Peyer's patch (tissue), 4 donors: ENCODE data around the gene FILIP1L. TPM values are rescaled to one million over a fixed set of nuclear protein-coding genes. Genes with fewer than 3 reads are reported as not detected.

Experiments used
- DNase-seq, 3 donors: peaks; one replicate each; pipeline ENCODE4 v3.0.0-alpha.2; 2017 to 2019
- H3K27ac ChIP-seq, 4 donors: fragments of 200-600 bp; sonication (generic); one replicate each; pipeline ENCODE4 v1.5.1; 2016 to 2019
- H3K27me3 ChIP-seq, 2 donors: fragments of 200-600 bp; sonication (generic); one replicate each; pipeline ENCODE4 v1.5.1; 2019
- H3K36me3 ChIP-seq, 3 donors: fragments of 200-600 bp; sonication (generic); one replicate each; pipeline ENCODE4 v1.5.1; 2016 to 2019
- H3K4me1 ChIP-seq, 4 donors: fragments of 200-600 bp; sonication (generic); one replicate each; pipeline ENCODE4 v1.5.1; 2016 to 2019
- H3K4me3 ChIP-seq, 4 donors: fragments of 200-600 bp; sonication (generic); 1 replicate in 3 of 4; 2 replicates in 1 of 4; pipeline ENCODE4 v1.5.1; 2016 to 2019; ENCODE audit warnings: mild to moderate bottlenecking in 1 of 4
- H3K9me3 ChIP-seq, 4 donors: fragments of 200-600 bp; sonication (generic); one replicate each; pipeline ENCODE4 v1.5.1; 2016 to 2019; ENCODE audit warnings: mild to moderate bottlenecking in 1 of 4
- CTCF ChIP-seq, 6 experiments: fragments of 450-650 bp in 4 of 6; fragments of 200-600 bp in 2 of 6; sonication (generic) in 1 of 6; IDR thresholded peaks; one replicate each; pipeline ENCODE4 v1.5.1; 2017 to 2019; ENCODE audit warnings: antibody characterized with exemption in 6 of 6, mild to moderate bottlenecking in 3 of 6, moderate library complexity in 1 of 6
- POLR2A ChIP-seq, 2 donors: fragments of 450-650 bp; IDR thresholded peaks; one replicate each; pipeline ENCODE4 v1.5.1; 2017; ENCODE audit warnings: antibody characterized with exemption in 2 of 2, mild to moderate bottlenecking in 2 of 2, moderate library complexity in 2 of 2
- total RNA-seq, 4 donors: library from RNA; depleted of rRNA; stranded (reverse); fragments of >200 nt; gene quantifications; one replicate each; pipeline ENCODE4 v1.1.0, GENCODE V29; 2016

Gene FILIP1L
- total RNA-seq, 4 donors from 2014 or later: 5.3 to 69.3 (median 13.1) TPM

- Histone ChIP-seq H3K27me3 (no peaks in the 10 kb centered on the region), H3K4me1 (peaks cover 0 to 40% (median 16%) of the 10 kb centered on the region in 4 donors), H3K36me3 (no peaks in the 10 kb centered on the region), H3K4me3 (no peak overlapping the region), H3K9me3 (no peaks in the 10 kb centered on the region), H3K27ac (peak overlapping the region in 3 of 4 donors; percentile 7 to 78 (median 19))
- no peak for DNase-seq
- TF ChIP-seq CTCF (IDR thresholded peaks at IDR 0.05) (no peak), POLR2A (IDR thresholded peaks at IDR 0.05) (no peak)
Observed at GRCh38 chr3:100044369-100044768, 69.9 kb downstream of the FILIP1L start.

GRCh38 chr3:100043271-100043670 is 71.0 kb downstream of the FILIP1L start:
- Histone ChIP-seq H3K9me3 (no peaks in the 10 kb centered on the region), H3K4me1 (peaks cover 0 to 37% (median 14%) of the 10 kb centered on the region in 4 donors), H3K36me3 (no peaks in the 10 kb centered on the region), H3K27me3 (no peaks in the 10 kb centered on the region), H3K4me3 (no peak overlapping the region), H3K27ac (peak overlapping the region in 3 of 4 donors; percentile 6 to 86 (median 78))
- no peak for DNase-seq
- TF ChIP-seq CTCF (IDR thresholded peaks at IDR 0.05) (no peak), POLR2A (IDR thresholded peaks at IDR 0.05) (no peak)

- Histone ChIP-seq H3K36me3 (no peaks in the 10 kb centered on the region), H3K4me1 (peaks cover 0 to 28% (median 11%) of the 10 kb centered on the region in 4 donors), H3K27ac (peak overlapping the region; percentile 6 to 86 (median 61)), H3K9me3 (no peaks in the 10 kb centered on the region), H3K27me3 (no peaks in the 10 kb centered on the region), H3K4me3 (no peak overlapping the region)
- TF ChIP-seq POLR2A (IDR thresholded peaks at IDR 0.05) (no peak), CTCF (IDR thresholded peaks at IDR 0.05) (no peak)
- no peak for DNase-seq
Observed at GRCh38 chr3:100042166-100042981, 71.9 kb downstream of the FILIP1L start.

GRCh38 chr3:100041328-100041749 is 73.0 kb downstream of the FILIP1L start:
- peaks cover 0 to 20% (median 4%) of the 10 kb centered on the region in 4 donors for H3K4me1 ChIP-seq
- no peak overlapping the region for H3K4me3 ChIP-seq
- no peak for DNase-seq
- H3K36me3 ChIP-seq: no peaks in the 10 kb centered on the region
- peak overlapping the region in 3 of 4 donors; percentile 6 to 86 (median 72) for H3K27ac ChIP-seq
- H3K9me3 ChIP-seq: no peaks in the 10 kb centered on the region
- H3K27me3 ChIP-seq: no peaks in the 10 kb centered on the region
- no peak for TF ChIP-seq CTCF (IDR thresholded peaks at IDR 0.05)
- TF ChIP-seq POLR2A (IDR thresholded peaks at IDR 0.05): no peak

GRCh38 chr3:100040451-100041225 is 73.7 kb downstream of the FILIP1L start:
- Histone ChIP-seq H3K36me3 (no peaks in the 10 kb centered on the region), H3K27me3 (no peaks in the 10 kb centered on the region), H3K4me3 (no peak overlapping the region), H3K27ac (peak overlapping the region; percentile 6 to 86 (median 47)), H3K4me1 (peaks cover 0 to 19% (median 2%) of the 10 kb centered on the region in 4 donors), H3K9me3 (no peaks in the 10 kb centered on the region)
- no peak for DNase-seq
- TF ChIP-seq POLR2A (IDR thresholded peaks at IDR 0.05): no peak
- TF ChIP-seq CTCF (IDR thresholded peaks at IDR 0.05): no peak
